ENCODE measurements around the gene USH2A. TPM values are rescaled to one million over a fixed set of nuclear protein-coding genes. Genes with fewer than 3 reads are reported as not detected.

USH2A gene
- total RNA-seq, 1 donor from 2014 or later = not detected

DNA sequence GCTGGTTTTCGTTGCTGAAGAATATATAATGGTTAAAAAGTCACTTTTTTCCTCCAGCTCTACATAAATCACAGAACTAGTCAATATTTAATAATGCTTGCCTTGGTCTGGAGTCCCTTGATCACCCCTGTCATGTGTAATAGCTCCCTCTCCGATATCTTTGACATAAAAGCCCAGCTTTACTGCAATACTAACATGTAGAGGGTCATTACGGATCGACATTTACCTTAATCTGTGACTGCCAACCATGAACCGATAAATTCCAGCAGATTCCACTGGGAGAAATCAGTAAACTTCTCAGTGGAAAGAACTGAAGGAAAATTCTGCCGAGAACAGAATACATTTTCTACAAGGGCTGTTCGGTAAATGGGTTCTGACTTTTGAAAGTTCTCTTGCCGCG lies 459.6 kb downstream of the USH2A start:
- Histone ChIP-seq H3K27ac (no peak overlapping the region), H3K36me3 (no peaks in the 10 kb centered on the region), H3K4me1 (no peaks in the 10 kb centered on the region), H3K9me3 (no peaks in the 10 kb centered on the region), H3K27me3 (no peaks in the 10 kb centered on the region), H3K4me3 (no peak overlapping the region)
- ATAC-seq = no peak
- DNase-seq = no peak
- intact Hi-C loops (cut with DNase I) = no loop called here
- TF ChIP-seq, protein P1, sequence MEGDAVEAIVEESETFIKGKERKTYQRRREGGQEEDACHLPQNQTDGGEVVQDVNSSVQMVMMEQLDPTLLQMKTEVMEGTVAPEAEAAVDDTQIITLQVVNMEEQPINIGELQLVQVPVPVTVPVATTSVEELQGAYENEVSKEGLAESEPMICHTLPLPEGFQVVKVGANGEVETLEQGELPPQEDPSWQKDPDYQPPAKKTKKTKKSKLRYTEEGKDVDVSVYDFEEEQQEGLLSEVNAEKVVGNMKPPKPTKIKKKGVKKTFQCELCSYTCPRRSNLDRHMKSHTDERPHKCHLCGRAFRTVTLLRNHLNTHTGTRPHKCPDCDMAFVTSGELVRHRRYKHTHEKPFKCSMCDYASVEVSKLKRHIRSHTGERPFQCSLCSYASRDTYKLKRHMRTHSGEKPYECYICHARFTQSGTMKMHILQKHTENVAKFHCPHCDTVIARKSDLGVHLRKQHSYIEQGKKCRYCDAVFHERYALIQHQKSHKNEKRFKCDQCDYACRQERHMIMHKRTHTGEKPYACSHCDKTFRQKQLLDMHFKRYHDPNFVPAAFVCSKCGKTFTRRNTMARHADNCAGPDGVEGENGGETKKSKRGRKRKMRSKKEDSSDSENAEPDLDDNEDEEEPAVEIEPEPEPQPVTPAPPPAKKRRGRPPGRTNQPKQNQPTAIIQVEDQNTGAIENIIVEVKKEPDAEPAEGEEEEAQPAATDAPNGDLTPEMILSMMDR (IDR thresholded peaks at IDR 0.05) = no peak

DNA sequence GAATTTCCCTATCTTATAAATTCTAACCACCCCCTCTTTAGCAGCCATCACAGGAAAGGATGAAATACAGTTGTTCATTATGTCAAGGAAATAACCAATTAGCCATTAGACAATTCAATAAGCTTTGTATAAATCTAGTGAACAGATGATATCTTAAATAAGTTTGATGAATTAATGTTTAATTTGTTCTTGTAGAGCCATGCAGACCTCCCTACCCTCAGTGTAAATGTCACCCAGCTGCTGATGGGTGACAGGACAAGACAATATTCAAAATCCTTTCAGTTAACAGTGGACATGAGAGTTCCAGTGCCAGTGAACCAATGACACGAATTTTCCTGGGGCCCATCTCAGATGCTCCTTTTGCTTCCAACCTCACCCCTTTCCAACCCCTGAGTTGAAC lies 460.2 kb downstream of the USH2A start:
- ATAC-seq = no peak
- TF ChIP-seq, protein P1 (IDR thresholded peaks at IDR 0.05) = no peak

DNA sequence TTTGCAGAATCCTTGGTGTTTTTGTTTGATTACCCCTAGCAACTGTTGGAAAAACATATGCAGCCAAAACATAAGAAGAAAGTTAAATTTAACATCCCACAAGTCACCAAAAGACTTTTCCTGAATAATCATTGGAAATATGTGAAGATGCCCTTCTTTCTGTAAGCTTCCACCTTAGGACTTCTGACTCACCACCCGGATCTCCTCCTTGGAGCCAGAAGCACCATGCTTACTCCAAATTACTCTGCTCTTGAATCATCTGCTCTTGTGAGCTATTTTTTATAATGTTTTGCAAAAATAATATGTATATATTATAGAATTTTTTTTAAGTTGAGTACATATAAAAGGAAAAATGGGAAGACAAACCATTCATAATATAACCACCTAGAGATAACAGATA lies 464.4 kb downstream of the USH2A start:
- TF ChIP-seq, protein P1 (IDR thresholded peaks at IDR 0.05) = no peak
- Histone ChIP-seq H3K4me1 (no peaks in the 10 kb centered on the region), H3K36me3 (no peaks in the 10 kb centered on the region), H3K4me3 (no peak overlapping the region), H3K27me3 (no peaks in the 10 kb centered on the region), H3K27ac (no peak overlapping the region), H3K9me3 (no peaks in the 10 kb centered on the region)
- no peak for DNase-seq
- no peak for ATAC-seq
- intact Hi-C loops (cut with DNase I) = no loop called here

More for the DNA sequence above, 460.2 kb downstream of the USH2A start:
- H3K4me3 ChIP-seq = no peak overlapping the region
- no peak overlapping the region for H3K27ac ChIP-seq
- H3K36me3 ChIP-seq = no peaks in the 10 kb centered on the region
- intact Hi-C loops (cut with DNase I) = no loop called here
- H3K27me3 ChIP-seq = no peaks in the 10 kb centered on the region
- H3K4me1 ChIP-seq = no peaks in the 10 kb centered on the region
- no peak for DNase-seq
- no peaks in the 10 kb centered on the region for H3K9me3 ChIP-seq

DNA sequence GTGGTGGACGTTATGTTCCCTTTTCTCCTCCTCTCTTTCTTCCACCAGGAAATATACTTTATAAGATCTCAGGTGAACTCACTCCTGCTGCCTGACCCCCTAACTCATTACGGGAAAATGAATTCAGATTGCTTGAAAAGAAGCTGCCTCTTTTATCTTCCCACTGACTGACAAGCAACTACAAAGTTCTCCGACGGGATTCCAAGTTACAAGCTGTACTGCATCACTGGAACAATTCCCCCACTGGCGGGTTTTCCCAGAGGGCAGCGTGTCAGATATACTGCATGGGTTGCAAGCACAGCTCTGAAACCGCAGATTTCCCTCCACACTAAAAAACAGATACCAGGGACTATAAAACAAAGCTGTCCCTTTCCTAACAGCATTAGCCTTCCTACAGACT lies 465.6 kb downstream of the USH2A start:
- H3K36me3 ChIP-seq = no peaks in the 10 kb centered on the region
- intact Hi-C loops (cut with DNase I) = no loop called here
- H3K27me3 ChIP-seq = no peaks in the 10 kb centered on the region
- no peak overlapping the region for H3K4me3 ChIP-seq
- no peak overlapping the region for H3K27ac ChIP-seq
- H3K9me3 ChIP-seq = no peaks in the 10 kb centered on the region
- ATAC-seq (no peak), DNase-seq (no peak)
- TF ChIP-seq, protein P1 (IDR thresholded peaks at IDR 0.05) = no peak
- no peaks in the 10 kb centered on the region for H3K4me1 ChIP-seq

DNA sequence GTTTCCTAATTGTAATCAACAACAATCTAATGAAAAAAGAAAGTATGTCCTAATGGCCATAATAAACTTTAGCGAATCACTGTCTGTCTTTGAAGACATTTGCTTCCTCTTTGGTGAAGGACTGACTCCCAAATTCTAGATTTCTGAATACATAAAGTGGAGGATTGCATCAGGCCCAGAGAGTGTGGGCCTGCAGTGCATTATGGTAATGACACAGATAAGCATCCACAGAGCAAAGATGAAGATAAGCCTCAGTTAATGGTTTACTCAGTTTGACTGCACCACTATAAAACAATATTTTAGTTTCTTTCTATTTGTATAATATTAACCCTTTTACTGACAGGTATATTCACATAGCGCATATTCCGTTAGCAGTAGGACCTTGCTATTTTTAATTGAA lies 490.7 kb downstream of the USH2A start:
- TF ChIP-seq, protein P1 (IDR thresholded peaks at IDR 0.05) = no peak
- Histone ChIP-seq H3K9me3 (no peaks in the 10 kb centered on the region), H3K27ac (no peak overlapping the region), H3K4me1 (no peaks in the 10 kb centered on the region), H3K4me3 (no peak overlapping the region), H3K36me3 (no peaks in the 10 kb centered on the region), H3K27me3 (no peaks in the 10 kb centered on the region)
- intact Hi-C loops (cut with DNase I) = no loop called here
- DNase-seq = no peak
- no peak for ATAC-seq

DNA sequence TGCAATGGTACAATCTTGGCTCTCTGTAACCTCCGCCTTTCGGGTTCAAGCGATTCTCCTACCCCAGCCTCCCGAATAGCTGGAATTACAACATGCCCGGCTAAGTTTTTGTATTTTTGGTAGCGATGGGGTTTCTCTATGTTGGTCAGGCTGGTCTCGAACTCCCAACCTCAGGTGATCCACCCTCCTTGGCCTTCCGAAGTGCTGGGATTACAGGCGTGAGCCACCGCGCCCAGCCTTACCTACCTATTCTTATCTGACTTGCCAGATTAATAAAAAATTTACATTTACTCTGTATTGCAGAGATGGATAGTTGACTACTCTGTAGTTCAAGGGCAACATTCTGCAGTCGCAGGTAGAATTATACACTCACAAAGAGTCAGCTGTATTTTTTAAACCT lies 496.6 kb downstream of the USH2A start:
- no peak for ATAC-seq
- H3K9me3 ChIP-seq = no peaks in the 10 kb centered on the region
- intact Hi-C loops (cut with DNase I) = no loop called here

More for the DNA sequence above, 496.6 kb downstream of the USH2A start:
- Histone ChIP-seq H3K4me1 (no peaks in the 10 kb centered on the region), H3K27me3 (no peaks in the 10 kb centered on the region), H3K36me3 (no peaks in the 10 kb centered on the region), H3K4me3 (no peak overlapping the region), H3K27ac (no peak overlapping the region)
- TF ChIP-seq, protein P1 (IDR thresholded peaks at IDR 0.05) = no peak
- no peak for DNase-seq
